Body of pancreas (tissue), 4 donors: ENCODE data around the gene TIGD3.

ENCODE experiments used
- POLR2A ChIP-seq, 3 donors: fragments of 450-650 bp; IDR thresholded peaks; one replicate each; pipeline ENCODE4 v1.6.1; 2016; ENCODE audit warnings: antibody characterized with exemption in 3 of 3, mild to moderate bottlenecking in 2 of 3
- TF ChIP-seq, protein P1 (sequence below), 7 experiments: fragments of 450-650 bp in 4 of 7; fragments of 200-600 bp in 3 of 7; sonication (generic) in 3 of 7; IDR thresholded peaks; one replicate each; pipeline ENCODE4 v1.5.1; 2016 to 2019; ENCODE audit warnings: antibody characterized with exemption in 7 of 7

DNA sequence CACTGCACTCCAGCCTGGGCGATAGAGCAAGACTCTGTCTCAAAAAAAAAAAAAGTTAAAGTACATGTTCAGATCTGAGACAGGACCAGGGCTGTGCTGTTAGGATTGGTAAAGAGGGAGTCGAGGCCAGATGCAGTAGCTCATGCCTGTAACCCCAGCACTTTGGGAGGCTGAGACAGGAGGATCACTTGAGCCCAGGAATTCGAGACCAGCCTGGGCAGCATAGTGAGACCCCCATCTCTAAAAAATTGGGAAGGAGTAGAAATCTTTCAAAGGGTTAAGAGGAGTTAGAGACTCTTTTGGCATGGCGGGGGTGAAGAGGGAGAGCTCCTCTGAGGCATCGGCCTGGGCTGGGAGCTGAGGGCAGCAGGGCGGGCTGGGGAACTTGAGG lies 16.1 kb downstream of the TIGD3 start:
- TF ChIP-seq, protein P1, sequence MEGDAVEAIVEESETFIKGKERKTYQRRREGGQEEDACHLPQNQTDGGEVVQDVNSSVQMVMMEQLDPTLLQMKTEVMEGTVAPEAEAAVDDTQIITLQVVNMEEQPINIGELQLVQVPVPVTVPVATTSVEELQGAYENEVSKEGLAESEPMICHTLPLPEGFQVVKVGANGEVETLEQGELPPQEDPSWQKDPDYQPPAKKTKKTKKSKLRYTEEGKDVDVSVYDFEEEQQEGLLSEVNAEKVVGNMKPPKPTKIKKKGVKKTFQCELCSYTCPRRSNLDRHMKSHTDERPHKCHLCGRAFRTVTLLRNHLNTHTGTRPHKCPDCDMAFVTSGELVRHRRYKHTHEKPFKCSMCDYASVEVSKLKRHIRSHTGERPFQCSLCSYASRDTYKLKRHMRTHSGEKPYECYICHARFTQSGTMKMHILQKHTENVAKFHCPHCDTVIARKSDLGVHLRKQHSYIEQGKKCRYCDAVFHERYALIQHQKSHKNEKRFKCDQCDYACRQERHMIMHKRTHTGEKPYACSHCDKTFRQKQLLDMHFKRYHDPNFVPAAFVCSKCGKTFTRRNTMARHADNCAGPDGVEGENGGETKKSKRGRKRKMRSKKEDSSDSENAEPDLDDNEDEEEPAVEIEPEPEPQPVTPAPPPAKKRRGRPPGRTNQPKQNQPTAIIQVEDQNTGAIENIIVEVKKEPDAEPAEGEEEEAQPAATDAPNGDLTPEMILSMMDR (IDR thresholded peaks at IDR 0.05) = no peak
- no peak for TF ChIP-seq POLR2A (IDR thresholded peaks at IDR 0.05)
